GM13977 (cell line): ENCODE results near the gene SIK1.
"Not testable (repeated sequence)": the region's sequence is repeated elsewhere in the genome, so short reads cannot be mapped to it uniquely, and the experiment has no call there.

Experiments
- DNase-seq: peaks from one replicate; pipeline ENCODE4 v3.0.0; 2012; ENCODE audit warnings: low spot score
- in situ Hi-C: fragments of 300-500 bp; cut with MboI; formaldehyde crosslinking; loops from one replicate; pipeline ENCODE4 v1.12.0; 2022; ENCODE audit warnings: low sequenced_read_pairs, low pct_unique_long_range_greater_than_20kb, mixed read lengths, inconsistent platforms; ENCODE audit not compliant: unreplicated experiment
- TF ChIP-seq, protein P1 (sequence below): IDR thresholded peaks from 2 replicates; pipeline ENCODE4 v1.5.1; 2012; ENCODE audit warnings: mild to moderate bottlenecking, control low read depth; ENCODE audit not compliant: insufficient read depth; ENCODE audit errors: extremely low read depth, missing control alignments

The SIK1 gene

DNA sequence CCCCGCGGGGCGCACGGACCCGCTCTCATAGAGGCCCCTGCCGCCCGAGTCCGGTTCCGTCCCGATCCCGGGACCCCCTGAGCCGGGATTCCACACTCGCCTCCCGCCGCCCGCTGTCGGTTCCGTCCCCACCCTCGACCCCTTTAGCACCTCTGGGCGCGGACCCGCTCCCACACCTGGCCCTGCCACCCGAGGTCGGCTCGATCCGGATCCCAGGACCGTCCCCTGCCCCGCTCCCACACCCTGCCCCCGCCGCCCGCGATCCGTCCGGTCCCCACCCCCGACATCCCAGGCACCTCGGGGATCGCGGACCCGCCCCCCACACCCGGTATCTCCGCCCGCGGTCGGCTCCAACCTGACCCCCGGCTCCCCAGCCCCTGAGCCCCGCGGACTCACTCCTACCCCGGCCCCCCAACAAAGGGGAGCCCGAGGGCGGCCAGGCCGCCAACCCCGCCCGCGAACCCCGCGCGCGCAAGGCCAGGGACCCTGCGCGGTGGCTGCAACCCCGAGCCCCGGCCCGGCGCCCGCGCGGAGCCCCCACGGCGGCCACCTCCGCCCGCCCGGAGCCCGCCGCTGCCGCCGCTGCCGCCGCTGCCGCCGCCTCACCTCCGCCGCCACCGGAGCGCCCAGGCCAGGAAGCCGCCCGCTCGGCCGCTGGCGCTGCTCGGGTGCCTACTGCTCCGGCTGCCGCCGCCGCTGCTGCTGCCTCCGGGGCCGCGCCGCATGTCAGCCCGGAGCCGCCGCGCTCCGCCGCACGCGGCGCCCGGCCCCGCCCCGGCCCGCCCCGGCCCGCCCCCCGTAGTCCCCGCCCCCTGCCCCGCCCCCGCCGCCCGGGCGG is at the start of gene SIK1:
Gene SIK1, minus strand, starts transcription at position 728 of the 838 bp plus-strand sequence. CDS start 953 bp downstream, outside the sequence.
- in situ Hi-C loops, DNase-seq: not testable (repeated sequence)

DNA sequence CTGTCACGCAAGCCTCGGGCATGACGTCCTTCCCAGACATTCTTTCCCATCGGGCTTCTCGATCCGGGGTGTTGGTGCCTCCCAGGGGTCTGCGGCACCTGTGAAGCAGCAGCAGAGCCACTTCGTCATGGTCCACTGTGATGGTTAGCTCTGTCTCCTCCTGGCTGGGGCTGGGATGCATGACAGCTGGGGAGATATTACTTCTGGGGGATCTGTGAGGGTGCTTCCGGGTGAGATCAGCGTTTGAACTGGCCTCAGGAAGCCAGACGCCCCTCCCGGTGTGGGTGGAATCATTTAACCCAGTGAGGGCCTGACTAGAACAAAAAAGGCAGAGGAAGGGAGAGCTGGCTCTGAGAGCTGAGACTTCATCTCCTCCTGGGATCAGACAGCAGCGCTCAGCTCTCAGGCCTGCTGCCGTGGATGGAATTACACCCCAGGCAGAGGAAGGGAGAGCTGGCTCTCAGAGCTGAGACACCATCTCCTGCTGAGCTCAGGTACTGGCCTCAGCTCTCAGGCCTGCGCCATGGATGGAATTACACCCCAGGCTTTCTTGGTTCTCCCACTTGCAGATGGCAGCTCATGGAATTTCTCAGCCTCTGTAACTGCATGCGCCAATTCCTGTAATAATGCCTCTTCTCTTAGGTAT is 44.8 kb upstream of the SIK1 start:
- in situ Hi-C loops, DNase-seq: not testable (repeated sequence)

DNA sequence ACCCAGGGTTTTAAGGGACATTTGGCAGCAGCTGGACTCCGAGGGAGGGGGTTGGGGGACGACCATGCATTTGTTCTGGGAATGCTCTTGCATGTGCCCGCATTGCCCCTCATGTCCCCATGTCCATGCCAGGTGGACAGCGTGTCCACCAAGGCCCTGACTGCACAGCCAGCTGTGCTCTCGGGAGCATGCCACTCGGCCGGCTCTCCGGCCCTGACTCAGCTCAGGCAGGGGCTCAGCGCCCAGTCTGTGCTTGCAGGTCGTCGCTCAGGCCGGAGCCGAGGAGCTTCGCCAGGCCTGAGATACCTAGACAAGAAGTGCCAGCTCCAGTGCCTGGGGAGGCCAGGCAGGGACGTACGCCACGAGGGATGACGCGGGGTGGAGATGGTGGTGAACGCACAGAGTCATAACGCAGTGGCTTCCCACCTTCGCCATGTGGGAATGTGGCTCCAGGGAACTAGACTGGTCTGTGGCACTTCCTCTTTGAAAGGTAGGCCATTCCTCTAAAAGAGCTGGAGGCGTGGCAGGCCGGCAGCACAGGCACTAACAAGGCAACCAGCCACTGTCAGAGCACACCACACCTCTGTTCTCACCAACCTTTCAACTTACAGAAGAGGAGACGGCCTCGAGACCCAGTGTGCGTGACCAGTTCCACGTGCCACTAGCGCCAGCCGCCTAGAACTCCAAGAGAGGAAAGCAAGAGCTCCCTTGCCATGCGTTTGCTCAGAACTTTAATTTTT is 43.0 kb upstream of the SIK1 start:
- in situ Hi-C loops, result not testable (repeated sequence)

DNA sequence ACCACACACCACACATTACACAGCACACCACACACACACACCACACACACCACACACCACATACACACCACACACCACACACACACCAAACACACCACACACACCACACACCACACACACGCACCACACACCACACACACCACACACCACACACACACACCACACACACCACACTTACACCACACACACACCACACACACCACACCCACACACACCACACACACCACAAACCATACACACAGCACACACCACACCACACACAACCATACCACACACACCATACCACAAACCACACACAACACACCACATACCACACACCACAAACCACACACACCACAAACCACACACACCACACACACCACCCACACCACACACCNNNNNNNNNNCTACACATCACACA is 40.9 kb upstream of the SIK1 start:
- TF ChIP-seq, protein P1, sequence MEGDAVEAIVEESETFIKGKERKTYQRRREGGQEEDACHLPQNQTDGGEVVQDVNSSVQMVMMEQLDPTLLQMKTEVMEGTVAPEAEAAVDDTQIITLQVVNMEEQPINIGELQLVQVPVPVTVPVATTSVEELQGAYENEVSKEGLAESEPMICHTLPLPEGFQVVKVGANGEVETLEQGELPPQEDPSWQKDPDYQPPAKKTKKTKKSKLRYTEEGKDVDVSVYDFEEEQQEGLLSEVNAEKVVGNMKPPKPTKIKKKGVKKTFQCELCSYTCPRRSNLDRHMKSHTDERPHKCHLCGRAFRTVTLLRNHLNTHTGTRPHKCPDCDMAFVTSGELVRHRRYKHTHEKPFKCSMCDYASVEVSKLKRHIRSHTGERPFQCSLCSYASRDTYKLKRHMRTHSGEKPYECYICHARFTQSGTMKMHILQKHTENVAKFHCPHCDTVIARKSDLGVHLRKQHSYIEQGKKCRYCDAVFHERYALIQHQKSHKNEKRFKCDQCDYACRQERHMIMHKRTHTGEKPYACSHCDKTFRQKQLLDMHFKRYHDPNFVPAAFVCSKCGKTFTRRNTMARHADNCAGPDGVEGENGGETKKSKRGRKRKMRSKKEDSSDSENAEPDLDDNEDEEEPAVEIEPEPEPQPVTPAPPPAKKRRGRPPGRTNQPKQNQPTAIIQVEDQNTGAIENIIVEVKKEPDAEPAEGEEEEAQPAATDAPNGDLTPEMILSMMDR, result no peak
- DNase-seq, result no peak
- in situ Hi-C loops, result no loop called here

More for the DNA sequence above, 43.0 kb upstream of the SIK1 start:
- DNase-seq, result not testable (repeated sequence)

DNA sequence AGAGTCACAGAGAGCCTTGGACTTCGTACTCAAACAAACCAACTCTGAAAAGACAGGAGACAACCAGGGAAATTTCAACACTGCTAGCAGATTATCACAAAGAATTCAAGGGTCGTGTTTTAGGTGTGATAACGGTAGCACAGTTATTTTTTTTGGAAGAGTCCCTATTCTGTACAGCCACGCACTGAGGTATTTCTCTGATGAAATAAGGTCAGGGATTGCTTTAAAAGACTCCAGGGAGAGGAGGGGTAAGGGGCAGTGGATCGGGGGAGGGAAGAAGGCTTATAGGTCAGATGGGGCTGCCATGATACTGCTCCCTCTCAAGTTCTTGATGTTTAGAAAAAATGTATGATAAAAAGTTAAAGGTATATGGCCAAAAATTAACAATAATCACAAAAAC is 38.2 kb upstream of the SIK1 start:
- DNase-seq, in situ Hi-C loops: not testable (repeated sequence)

DNA sequence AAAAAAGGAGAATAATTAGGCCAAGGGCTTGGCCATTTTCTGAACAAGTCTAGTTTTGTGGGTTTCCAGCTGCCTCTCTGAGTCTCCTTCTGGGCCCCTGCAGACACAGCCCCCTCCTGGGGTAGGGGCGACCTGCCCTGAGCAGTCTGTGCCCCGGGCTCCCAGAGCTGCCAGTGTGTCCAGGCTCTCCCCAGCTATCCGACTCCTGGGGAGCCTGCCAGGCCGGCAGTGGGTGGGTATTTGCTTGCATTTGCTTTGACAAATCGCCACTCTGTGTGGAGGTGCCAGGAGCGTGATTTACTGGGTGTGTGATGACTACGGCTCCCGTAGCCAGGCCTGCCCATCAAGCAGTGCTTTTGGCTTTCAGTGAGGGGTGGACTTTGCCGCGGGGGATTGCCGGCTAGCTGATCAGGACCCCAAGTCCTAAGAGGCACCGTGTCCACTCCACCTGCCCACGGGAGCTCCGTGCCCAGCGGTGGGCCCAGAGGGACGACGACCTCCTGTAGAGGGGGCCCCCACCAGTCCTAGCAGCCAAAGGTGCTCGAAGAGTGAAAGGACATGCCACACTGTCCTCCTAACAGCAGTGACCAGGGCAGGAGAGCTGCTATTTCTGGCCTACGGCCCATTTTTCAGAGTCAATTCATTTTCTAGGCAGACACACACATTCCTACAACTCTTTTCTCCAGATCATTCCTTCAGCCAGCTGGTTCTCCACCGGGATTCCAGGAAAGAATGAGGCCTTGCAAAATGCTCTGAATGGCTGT is 36.7 kb upstream of the SIK1 start:
- DNase-seq, in situ Hi-C loops: not testable (repeated sequence)

DNA sequence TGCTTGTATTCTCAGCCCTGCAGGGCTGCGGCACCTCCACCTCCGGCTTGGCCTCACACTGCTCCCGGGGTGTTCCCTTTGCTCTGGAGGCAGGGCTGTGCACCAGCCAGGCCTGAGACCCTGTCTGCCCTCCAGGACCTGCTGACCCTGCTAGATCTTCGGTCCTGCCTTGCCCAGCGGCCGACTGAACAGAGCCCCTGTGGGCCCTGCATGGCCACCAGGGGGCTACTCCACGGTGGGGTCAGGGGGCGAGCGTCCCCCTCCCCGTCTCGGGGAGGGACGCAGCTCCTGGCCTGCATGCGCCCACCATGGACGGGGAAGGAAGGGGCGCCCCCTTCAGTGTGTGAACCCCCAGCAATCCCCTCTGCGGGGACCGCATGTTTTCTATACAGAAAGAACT is 36.0 kb upstream of the SIK1 start:
- in situ Hi-C loops, DNase-seq: not testable (repeated sequence)

DNA sequence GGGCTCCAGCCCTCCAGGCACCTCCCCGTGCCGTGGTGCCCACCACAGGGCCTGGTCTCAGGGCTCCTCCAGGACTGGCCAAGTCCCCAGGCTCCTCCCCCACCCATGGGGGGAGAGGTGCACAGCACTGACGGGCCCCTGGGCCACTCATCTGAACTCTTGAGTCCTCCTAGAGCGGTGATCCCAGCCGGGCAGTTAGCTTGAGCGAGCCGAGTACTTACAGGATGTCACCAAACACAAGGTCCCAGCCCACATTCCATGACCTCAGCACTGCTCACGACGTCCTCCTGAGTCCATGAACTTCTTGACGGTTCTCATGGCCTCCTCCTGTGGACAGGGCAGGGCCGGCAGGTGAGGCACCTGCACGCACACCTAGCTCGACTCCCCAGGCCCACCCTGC is 33.5 kb upstream of the SIK1 start:
- in situ Hi-C loops, DNase-seq: not testable (repeated sequence)

DNA sequence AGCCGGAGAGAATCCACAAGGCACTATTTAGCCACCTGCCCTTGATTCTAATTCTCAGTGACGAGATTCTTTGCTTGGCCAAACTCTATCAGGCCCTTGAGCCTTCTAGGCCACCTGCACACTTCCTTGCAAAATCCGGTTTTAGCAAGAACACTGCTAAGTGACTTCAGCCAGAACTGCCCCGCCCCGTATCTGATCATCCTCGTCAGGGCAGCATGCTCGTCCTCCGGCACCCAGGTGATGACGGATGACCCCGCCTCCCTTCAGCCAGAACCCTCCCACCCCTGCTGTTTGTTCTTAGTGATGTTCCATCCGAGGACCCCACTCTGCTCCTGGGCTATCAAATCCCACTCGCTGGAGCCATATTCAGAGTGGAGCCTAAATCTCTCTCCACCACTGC is 32.1 kb upstream of the SIK1 start:
- in situ Hi-C loops, DNase-seq: not testable (repeated sequence)

DNA sequence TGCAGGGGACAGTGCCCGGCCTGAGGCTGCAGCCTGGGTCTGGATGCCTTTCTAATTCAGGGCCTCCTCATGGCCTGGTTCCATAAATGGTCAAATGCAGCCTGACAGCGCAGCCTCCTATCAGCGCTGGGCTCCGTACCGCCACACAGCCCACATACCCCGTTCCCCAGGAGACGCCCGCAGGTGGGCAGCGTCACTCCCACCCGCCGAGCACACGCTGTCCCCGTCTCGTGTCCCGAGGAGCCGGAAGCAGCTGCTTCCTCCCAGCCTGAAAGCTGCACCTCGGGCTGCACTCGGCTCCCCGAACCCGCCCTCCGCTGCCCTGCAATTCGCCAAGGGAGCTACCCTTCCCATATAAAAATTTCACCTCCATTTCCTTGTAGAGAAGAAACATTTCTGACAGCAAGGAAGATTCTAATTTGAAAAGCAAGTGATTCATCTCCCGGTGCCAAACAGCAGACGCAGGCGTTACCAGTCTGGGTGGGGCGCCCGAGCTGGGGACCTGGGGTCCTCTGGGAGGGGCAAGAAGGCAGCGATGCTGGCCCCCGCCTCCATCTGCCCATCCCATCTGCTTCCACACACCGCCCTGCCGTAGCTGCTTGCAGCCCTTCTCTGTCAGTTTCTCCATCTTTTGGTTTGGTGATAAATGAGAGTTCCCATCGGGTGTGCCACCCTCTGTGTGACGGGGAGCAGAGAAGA is 29.8 kb upstream of the SIK1 start:
- DNase-seq, in situ Hi-C loops: not testable (repeated sequence)

DNA sequence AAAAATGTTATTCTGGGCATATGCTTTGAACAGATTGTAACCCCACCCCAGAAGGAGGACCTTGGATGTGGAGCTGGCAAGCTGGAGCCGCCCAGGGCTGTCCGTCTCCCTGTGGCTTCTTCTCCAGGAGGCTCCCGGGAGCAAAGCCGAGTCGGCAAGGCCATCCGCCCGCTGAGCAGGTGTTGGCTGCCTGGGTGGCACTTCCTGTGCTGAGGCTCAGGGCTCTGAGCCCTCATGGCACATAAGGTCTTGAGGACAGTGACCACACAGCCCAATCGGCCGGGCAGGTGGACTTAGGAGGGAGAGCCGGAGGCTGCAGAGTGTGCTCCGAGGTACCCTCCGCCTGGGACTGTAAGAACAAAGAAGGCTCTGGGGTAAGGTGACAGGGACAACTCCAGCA is 28.8 kb upstream of the SIK1 start:
- DNase-seq, in situ Hi-C loops: not testable (repeated sequence)

DNA sequence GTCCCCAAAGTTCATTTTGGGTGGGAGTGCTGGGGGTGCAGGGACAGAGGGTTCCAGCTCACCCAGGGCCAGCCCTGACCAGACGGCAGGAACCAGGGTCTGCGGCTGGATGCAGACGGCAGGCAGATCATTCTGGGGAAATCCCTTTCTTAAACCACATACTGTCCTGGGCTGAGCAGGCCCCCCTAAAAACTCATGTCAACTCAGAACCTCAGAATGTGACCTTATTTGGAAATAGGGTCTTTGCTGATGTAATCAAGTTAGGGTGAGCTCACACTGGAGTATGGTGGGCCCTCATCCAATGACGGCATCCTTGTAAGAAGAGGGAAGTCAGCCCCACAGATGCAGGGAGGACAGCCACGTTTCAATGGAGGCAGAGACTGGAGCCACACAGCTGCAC is 27.2 kb upstream of the SIK1 start:
- DNase-seq, in situ Hi-C loops: not testable (repeated sequence)

DNA sequence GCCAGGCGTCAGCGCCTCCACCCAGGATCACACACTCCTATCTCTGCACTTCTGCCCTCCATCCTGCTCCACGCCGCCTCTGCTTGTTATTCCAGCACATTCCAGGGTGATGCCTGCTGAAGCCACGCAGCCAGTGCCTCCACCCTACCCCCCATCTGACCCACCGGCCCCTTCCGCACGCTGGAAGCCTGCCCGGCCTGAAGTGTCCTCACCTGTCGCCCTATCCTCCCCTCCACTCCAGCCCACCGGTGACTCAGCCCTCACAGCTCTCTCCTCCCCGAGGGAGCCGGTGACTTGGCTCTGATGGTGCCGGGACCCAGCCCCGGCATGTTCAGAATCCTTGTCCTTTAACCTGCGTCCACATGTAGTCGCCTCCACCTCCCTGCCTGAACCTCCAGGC is 24.9 kb upstream of the SIK1 start:
- in situ Hi-C loops, DNase-seq: not testable (repeated sequence)

DNA sequence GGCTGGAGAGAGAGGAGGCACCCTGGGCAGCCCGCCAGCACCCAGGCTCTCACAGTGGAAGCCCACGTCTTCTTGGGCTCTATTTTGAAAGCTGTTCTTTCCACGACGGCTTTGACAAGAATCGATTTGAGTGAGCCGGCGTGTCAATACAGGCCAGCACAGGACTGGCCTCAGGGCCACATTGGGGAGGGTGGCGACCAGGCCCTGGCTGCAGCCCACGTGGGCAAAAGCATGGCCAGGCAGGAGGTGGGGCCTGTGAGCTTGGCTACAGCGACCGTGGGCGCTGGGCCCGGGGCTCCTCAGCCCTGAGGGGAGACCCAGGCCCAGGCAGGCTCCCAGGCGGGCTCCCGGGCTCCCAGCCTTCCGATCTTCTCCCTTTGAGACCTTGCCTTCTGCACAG is 23.4 kb upstream of the SIK1 start:
- in situ Hi-C loops, DNase-seq: not testable (repeated sequence)

DNA sequence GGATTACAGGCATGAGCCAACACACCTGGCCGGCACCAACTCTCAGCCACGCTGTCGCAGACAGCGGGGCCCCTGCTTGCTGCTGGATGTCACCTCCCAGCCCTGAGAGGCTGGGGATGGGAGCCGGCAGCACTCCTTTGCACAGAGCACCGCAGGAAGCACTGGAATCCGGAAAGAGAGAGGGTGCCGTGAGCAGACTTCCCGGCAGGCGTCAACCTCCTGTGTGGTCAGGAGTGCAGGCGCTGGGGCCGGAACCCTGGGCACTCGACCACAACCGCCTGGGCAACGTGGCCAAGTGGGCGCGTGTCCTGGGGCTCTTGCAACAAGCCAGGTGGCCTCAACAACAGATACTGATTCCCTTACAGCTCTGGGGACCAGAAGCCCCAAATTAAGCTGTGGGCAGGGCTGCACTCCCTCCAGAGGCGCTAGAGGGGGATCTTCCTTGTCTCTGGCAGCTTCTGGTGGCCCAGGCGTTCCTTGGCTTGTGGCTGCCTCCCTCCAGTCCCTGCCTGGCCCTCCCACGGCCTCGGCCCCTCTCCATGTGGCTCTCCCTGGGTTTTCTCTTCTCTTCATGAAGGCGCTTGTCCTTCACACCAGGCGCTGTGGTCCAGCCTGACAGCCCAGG is 20.5 kb upstream of the SIK1 start:
- in situ Hi-C loops, DNase-seq: not testable (repeated sequence)
